ENCODE measurements around the gene EYA2. TPM values are rescaled to one million over a fixed set of nuclear protein-coding genes. Genes with fewer than 3 reads are reported as not detected.
A peak's percentile ranks its signal among the peaks of the same experiment; 100 is the strongest.

EYA2 gene
- total RNA-seq, 1 experiment from 2014 or later: 0.25 TPM

- ChIA-PET CTCF (interaction anchor here (0.5 to 3.9 kb wide), 8 partner anchors 32 to 1094 kb away, joined by 3 to 49 read pairs (median 4); no protein-coding TSS in a partner anchor), POLR2A (interaction anchor here (0.7 to 1.2 kb wide), 3 partner anchors 155 to 171 kb away, joined by 3 to 5 read pairs (median 4); partner anchors contain the start of gene ZMYND8)
- Histone ChIP-seq H3K4me1 (peaks cover 39% of the 10 kb centered on the region), H3K36me3 (ENCODE audit: control insufficient read depth, insufficient read depth, low read length) (no peaks in the 10 kb centered on the region), H3K4me3 (ENCODE audit: low read depth, low read length) (no peak overlapping the region), H3K9me3 (no peaks in the 10 kb centered on the region), H3K27me3 (replicated peaks; ENCODE audit: control insufficient read depth, insufficient read depth, low read length) (no peaks in the 10 kb centered on the region)
- intact Hi-C loops (cut with micrococcal nuclease; ENCODE audit: unreplicated experiment): no loop called here
- peaks cover 52% of the 10 kb centered on the region for H3K4me1 Mint-ChIP-seq (ENCODE audit: low read depth, unreplicated experiment)
- no peak for DNase-seq
- H3K27ac Mint-ChIP-seq (ENCODE audit: unreplicated experiment): peak overlapping the region; percentile 94
- H3K4me3 Mint-ChIP-seq (ENCODE audit: unreplicated experiment): peak overlapping the region; percentile 64
- H3K36me3 Mint-ChIP-seq (ENCODE audit: insufficient read depth, unreplicated experiment): peaks cover 22% of the 10 kb centered on the region
- H3K27me3 Mint-ChIP-seq (ENCODE audit: insufficient read depth, unreplicated experiment): no peaks in the 10 kb centered on the region
- TF ChIP-seq, protein P1, sequence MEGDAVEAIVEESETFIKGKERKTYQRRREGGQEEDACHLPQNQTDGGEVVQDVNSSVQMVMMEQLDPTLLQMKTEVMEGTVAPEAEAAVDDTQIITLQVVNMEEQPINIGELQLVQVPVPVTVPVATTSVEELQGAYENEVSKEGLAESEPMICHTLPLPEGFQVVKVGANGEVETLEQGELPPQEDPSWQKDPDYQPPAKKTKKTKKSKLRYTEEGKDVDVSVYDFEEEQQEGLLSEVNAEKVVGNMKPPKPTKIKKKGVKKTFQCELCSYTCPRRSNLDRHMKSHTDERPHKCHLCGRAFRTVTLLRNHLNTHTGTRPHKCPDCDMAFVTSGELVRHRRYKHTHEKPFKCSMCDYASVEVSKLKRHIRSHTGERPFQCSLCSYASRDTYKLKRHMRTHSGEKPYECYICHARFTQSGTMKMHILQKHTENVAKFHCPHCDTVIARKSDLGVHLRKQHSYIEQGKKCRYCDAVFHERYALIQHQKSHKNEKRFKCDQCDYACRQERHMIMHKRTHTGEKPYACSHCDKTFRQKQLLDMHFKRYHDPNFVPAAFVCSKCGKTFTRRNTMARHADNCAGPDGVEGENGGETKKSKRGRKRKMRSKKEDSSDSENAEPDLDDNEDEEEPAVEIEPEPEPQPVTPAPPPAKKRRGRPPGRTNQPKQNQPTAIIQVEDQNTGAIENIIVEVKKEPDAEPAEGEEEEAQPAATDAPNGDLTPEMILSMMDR (IDR thresholded peaks at IDR 0.05; ENCODE audit: insufficient read depth in 1 of 2, low read depth in 1 of 2, low read length in 1 of 2, severe bottlenecking in 1 of 2, unreplicated experiment in 1 of 2): no peak
- BruUV-seq (replicated peaks): TSS peak; percentile 100
- no peaks in the 10 kb centered on the region for H3K9me3 Mint-ChIP-seq (ENCODE audit: unreplicated experiment)
These were observed 306.6 kb downstream of the EYA2 start for GRCh38 chr20:47201074-47201730.

DNA sequence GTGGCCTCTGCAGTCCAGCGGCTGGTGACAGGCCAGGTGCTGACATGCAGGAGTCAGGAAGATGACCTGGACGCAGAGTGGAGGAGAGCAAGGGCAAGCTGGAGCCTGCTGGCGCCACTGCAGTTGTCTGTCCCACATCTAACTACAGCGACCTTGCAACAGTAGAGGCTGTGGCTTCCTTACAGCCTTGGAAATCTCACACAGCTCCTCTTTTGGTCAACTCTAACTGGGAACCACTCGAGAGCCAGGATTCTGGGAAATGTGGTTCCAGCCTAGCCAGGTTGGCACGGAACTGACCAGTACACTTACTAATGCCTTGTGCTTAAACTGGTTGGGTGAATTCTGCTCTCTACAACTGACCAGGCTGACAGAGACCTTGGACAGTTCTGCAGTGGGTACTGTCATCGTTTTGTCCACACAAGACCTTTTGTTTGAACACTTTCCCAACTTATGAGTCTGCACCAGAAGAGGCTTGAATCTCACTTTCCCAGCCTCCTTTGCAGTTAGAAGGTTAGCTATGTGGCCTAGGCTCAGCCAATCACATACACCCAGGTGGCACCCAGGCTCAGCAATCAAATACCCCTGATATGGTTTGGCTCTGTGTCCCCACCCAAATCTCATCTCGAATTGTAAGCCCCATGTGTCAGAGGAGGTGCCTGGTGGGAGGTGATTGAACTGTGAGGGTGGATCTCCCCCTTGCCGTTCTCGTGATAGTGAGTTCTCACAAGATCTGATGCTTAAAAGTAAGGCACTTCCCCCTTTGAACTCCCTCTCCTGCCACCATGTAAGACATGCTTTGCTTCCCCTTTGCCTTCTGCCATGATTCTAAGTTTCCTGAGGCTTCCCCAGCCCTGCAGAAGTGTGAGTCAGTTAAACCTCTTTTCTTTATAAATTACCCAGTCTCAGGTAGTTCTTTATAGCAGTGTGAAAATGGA, 308.4 kb downstream of the EYA2 start:
- DNase-seq: no peak
- no peaks in the 10 kb centered on the region for H3K27me3 Mint-ChIP-seq (ENCODE audit: insufficient read depth, unreplicated experiment)
- Histone ChIP-seq H3K4me3 (ENCODE audit: low read depth, low read length) (no peak overlapping the region), H3K36me3 (ENCODE audit: control insufficient read depth, insufficient read depth, low read length) (no peaks in the 10 kb centered on the region), H3K9me3 (no peaks in the 10 kb centered on the region), H3K27me3 (replicated peaks; ENCODE audit: control insufficient read depth, insufficient read depth, low read length) (no peaks in the 10 kb centered on the region), H3K4me1 (peaks cover 36% of the 10 kb centered on the region)
- H3K9me3 Mint-ChIP-seq (ENCODE audit: unreplicated experiment): no peaks in the 10 kb centered on the region
- ChIA-PET CTCF (interaction anchor here (0.5 to 1.1 kb wide), 2 partner anchors 11 to 181 kb away, joined by 3 read pairs; no protein-coding TSS in a partner anchor), POLR2A (interaction anchor here (0.6 kb wide), 1 partner anchor 121 kb away, joined by 3 read pairs; no protein-coding TSS in a partner anchor)
- peak overlapping the region; percentile 94 for H3K27ac Mint-ChIP-seq (ENCODE audit: unreplicated experiment)
- peaks cover 52% of the 10 kb centered on the region for H3K4me1 Mint-ChIP-seq (ENCODE audit: low read depth, unreplicated experiment)
- peaks cover 22% of the 10 kb centered on the region for H3K36me3 Mint-ChIP-seq (ENCODE audit: insufficient read depth, unreplicated experiment)
- intact Hi-C loops (cut with micrococcal nuclease; ENCODE audit: unreplicated experiment): no loop called here
- no peak overlapping the region for H3K4me3 Mint-ChIP-seq (ENCODE audit: unreplicated experiment)
- BruUV-seq (replicated peaks): no TSS peak
- TF ChIP-seq, protein P1 (IDR thresholded peaks at IDR 0.05; ENCODE audit: insufficient read depth in 1 of 2, low read depth in 1 of 2, low read length in 1 of 2, severe bottlenecking in 1 of 2, unreplicated experiment in 1 of 2): no peak

All from Caco-2 (cell line).